Kidney (tissue), 14 donors: Measurements from ENCODE around the gene BTBD1. TPM values are rescaled to one million over a fixed set of nuclear protein-coding genes. Genes with fewer than 3 reads are reported as not detected.

Experiments
- DNase-seq, 5 donors: peaks; one replicate each; pipeline ENCODE4 v3.0.0-alpha.2; 2013 to 2020
- FAIRE-seq: peaks from 2 replicates; lab custom pipeline; 2012; peaks lifted over from hg19 to GRCh38; lab: Jason Lieb, UNC
- H3K27ac ChIP-seq, 2 donors: one replicate each; pipeline ENCODE4 v1.7.0; 2013; ENCODE audit warnings: low read depth in 2 of 2, low read length in 2 of 2, inconsistent platforms in 1 of 2
- H3K27me3 ChIP-seq: one replicate; pipeline ENCODE4 v1.7.1; 2013; ENCODE audit warnings: low read length, inconsistent platforms; ENCODE audit not compliant: control insufficient read depth, insufficient read depth
- H3K36me3 ChIP-seq, 3 donors: one replicate each; pipeline versions ENCODE4 v1.7.0 to v1.7.1; 2013; ENCODE audit warnings: low read length in 3 of 3, control low read depth in 1 of 3, inconsistent platforms in 1 of 3; ENCODE audit not compliant: insufficient read depth in 3 of 3, control insufficient read depth in 2 of 3
- H3K4me1 ChIP-seq, 3 donors: one replicate each; pipeline versions ENCODE4 v1.7.0 to v1.7.1; 2013; ENCODE audit warnings: low read length in 3 of 3, inconsistent platforms in 1 of 3, low read depth in 1 of 3; ENCODE audit not compliant: control insufficient read depth in 2 of 3, insufficient read depth in 2 of 3
- H3K4me3 ChIP-seq, 3 donors: one replicate each; pipeline versions ENCODE4 v1.7.0 to v1.8.1; 2013; ENCODE audit warnings: low read length in 3 of 3, control low read depth in 1 of 3, inconsistent platforms in 1 of 3
- H3K9ac ChIP-seq, 3 donors: one replicate each; pipeline versions ENCODE4 v1.7.0 to v1.7.1; 2013; ENCODE audit warnings: low read length in 3 of 3, control low read depth in 1 of 3, inconsistent platforms in 1 of 3
- H3K9me3 ChIP-seq, 3 donors: one replicate each; pipeline versions ENCODE4 v1.7.0 to v1.7.1; 2013; ENCODE audit warnings: low read length in 3 of 3, control low read depth in 1 of 3, inconsistent platforms in 1 of 3; ENCODE audit not compliant: control insufficient read depth in 2 of 3, insufficient read depth in 1 of 3
- CTCF ChIP-seq: IDR thresholded peaks from 3 replicates; pipeline ENCODE4 v1.5.1; 2012; ENCODE audit warnings: mild to moderate bottlenecking, moderate library complexity, borderline replicate concordance; ENCODE audit not compliant: insufficient read depth; ENCODE audit errors: extremely low read depth
- intact Hi-C: fragments of 100-400 bp; cut with DNase I; formaldehyde crosslinking; loops from one replicate; pipeline ENCODE4 v1.11.1; 2022
- polyA plus RNA-seq: library from polyadenylated mRNA; stranded (reverse); fragments of 350-450 nt; fragmentation: Illumina TruSeq; extraction: RNeasy Lipid Tissue Mini Kit (QIAGEN cat#74804); gene quantifications from one replicate; pipeline ENCODE4 v1.2.3, GENCODE V29; 2014; ENCODE audit warnings: low read depth, low replicate concordance; ENCODE audit not compliant: insufficient read depth
- total RNA-seq: library from RNA; stranded (reverse); fragmentation: NEBNext Ultra II Directional; extraction: Animal tissue kit (Norgen Biotek cat#: 25700); gene quantifications from one replicate; pipeline ENCODE4 v1.2.1, GENCODE V29; 2021
- donor health status: control.
- donor health status: control.
- donor health status: control.
- donor health status: control.
- donor health status: control.
- donor health status: DM: yes; HTN: yes; CAD: no.
- donor health status: Normal renal cell carcinoma (clear cell type).

Gene BTBD1
- total and polyA plus RNA-seq, 2 donors from 2014 or later, result 29.1 to 52.0 TPM

GRCh38 chr15:82995076-82995475 lies 72.0 kb downstream of the BTBD1 start:
- no peak overlapping the region for H3K9ac ChIP-seq

GRCh38 chr15:82993144-82993543 lies 73.9 kb downstream of the BTBD1 start:
- intact Hi-C loops, result no loop called here
- DNase-seq, result no peak
- Histone ChIP-seq H3K9me3 (no peaks in the 10 kb centered on the region), H3K9ac (no peak overlapping the region), H3K27ac (no peak overlapping the region), H3K4me1 (no peaks in the 10 kb centered on the region), H3K27me3 (no peaks in the 10 kb centered on the region), H3K36me3 (peaks cover 0 to 7% (median 6%) of the 10 kb centered on the region in 3 donors), H3K4me3 (no peak overlapping the region)
- TF ChIP-seq CTCF, result no peak
- no peak for FAIRE-seq

More at GRCh38 chr15:82995076-82995475, 72.0 kb downstream of the BTBD1 start:
- no peaks in the 10 kb centered on the region for H3K9me3 ChIP-seq
- TF ChIP-seq CTCF, result no peak
- peaks cover 0 to 4% (median 3%) of the 10 kb centered on the region in 3 donors for H3K4me1 ChIP-seq
- intact Hi-C loops, result no loop called here
- no peak overlapping the region for H3K4me3 ChIP-seq
- no peak overlapping the region for H3K27ac ChIP-seq
- H3K27me3 ChIP-seq, result no peaks in the 10 kb centered on the region
- DNase-seq (no peak), FAIRE-seq (no peak)
- peaks cover 0 to 3% (median 0%) of the 10 kb centered on the region in 3 donors for H3K36me3 ChIP-seq

GRCh38 chr15:82992436-82992998 lies 74.5 kb downstream of the BTBD1 start:
- Histone ChIP-seq H3K27me3 (no peaks in the 10 kb centered on the region), H3K4me3 (no peak overlapping the region), H3K36me3 (peaks cover 0 to 7% (median 6%) of the 10 kb centered on the region in 3 donors), H3K4me1 (no peaks in the 10 kb centered on the region), H3K27ac (no peak overlapping the region), H3K9ac (no peak overlapping the region), H3K9me3 (no peaks in the 10 kb centered on the region)
- DNase-seq (no peak), FAIRE-seq (no peak)
- TF ChIP-seq CTCF, result no peak
- intact Hi-C loops, result no loop called here

- peaks cover 0 to 7% (median 6%) of the 10 kb centered on the region in 3 donors for H3K36me3 ChIP-seq
- FAIRE-seq (no peak), DNase-seq (no peak)
- H3K27me3 ChIP-seq, result no peaks in the 10 kb centered on the region
- H3K4me1 ChIP-seq, result peaks cover 0 to 3% (median 0%) of the 10 kb centered on the region in 3 donors
- intact Hi-C loops, result no loop called here
- no peak for TF ChIP-seq CTCF
- peak overlapping the region; percentile 46 to 84 for H3K27ac ChIP-seq
- peak overlapping the region; percentile 91 to 95 (median 94) for H3K9ac ChIP-seq
- H3K9me3 ChIP-seq, result no peaks in the 10 kb centered on the region
- peak overlapping the region; percentile 92 to 97 (median 95) for H3K4me3 ChIP-seq
These were observed 80.6 kb downstream of the BTBD1 start for GRCh38 chr15:82986442-82986780.
